HG03159 (cell line): Measurements from ENCODE around the gene ATP8A2.

ENCODE experiments used
- ATAC-seq: cut with Tn5 transposase; IDR thresholded peaks from one replicate; pipeline ENCODE4 v1.9.1; 2021; ENCODE audit warnings: mild to moderate bottlenecking, moderate library complexity; ENCODE audit not compliant: unreplicated experiment

The ATP8A2 gene

GRCh38 chr13:25982907-25983306 is 611.1 kb downstream of the ATP8A2 start:
- ATAC-seq = no peak

GRCh38 chr13:25987987-25988386 is 616.2 kb downstream of the ATP8A2 start:
- no peak for ATAC-seq

- no peak for ATAC-seq
Observed at GRCh38 chr13:25988661-25989060, 616.9 kb downstream of the ATP8A2 start.

- no peak for ATAC-seq
Observed at GRCh38 chr13:25990801-25991200, 619.0 kb downstream of the ATP8A2 start.

GRCh38 chr13:25992076-25992475 is 620.3 kb downstream of the ATP8A2 start:
- ATAC-seq = no peak

- no peak for ATAC-seq
Observed at GRCh38 chr13:26007261-26008125, 635.7 kb downstream of the ATP8A2 start.

- ATAC-seq = no peak
Observed at GRCh38 chr13:26010487-26011207, 638.9 kb downstream of the ATP8A2 start.

GRCh38 chr13:26011208-26011573 is 639.4 kb downstream of the ATP8A2 start:
- no peak for ATAC-seq

GRCh38 chr13:26011996-26012821 is 640.4 kb downstream of the ATP8A2 start:
- ATAC-seq = no peak

GRCh38 chr13:26012995-26013394 is 641.2 kb downstream of the ATP8A2 start:
- ATAC-seq = no peak

- ATAC-seq = no peak
Observed at GRCh38 chr13:26015271-26016125, 643.7 kb downstream of the ATP8A2 start.

GRCh38 chr13:26016189-26016588 is 644.4 kb downstream of the ATP8A2 start:
- ATAC-seq = no peak

- no peak for ATAC-seq
Observed at GRCh38 chr13:26017196-26017921, 645.6 kb downstream of the ATP8A2 start.

- no peak for ATAC-seq
Observed at GRCh38 chr13:26017932-26018665, 646.3 kb downstream of the ATP8A2 start.

- no peak for ATAC-seq
Observed at GRCh38 chr13:26019251-26019650, 647.5 kb downstream of the ATP8A2 start.

- no peak for ATAC-seq
Observed at GRCh38 chr13:26019881-26020870, 648.4 kb downstream of the ATP8A2 start.

- no peak for ATAC-seq
Observed at GRCh38 chr13:26020891-26021290, 649.1 kb downstream of the ATP8A2 start.

GRCh38 chr13:26021516-26021915 is 649.7 kb downstream of the ATP8A2 start:
- ATAC-seq = no peak
